ENCODE data around the gene EXOC3L1.
A peak's percentile ranks its signal among the peaks of the same experiment; 100 is the strongest.

Gene EXOC3L1

DNA sequence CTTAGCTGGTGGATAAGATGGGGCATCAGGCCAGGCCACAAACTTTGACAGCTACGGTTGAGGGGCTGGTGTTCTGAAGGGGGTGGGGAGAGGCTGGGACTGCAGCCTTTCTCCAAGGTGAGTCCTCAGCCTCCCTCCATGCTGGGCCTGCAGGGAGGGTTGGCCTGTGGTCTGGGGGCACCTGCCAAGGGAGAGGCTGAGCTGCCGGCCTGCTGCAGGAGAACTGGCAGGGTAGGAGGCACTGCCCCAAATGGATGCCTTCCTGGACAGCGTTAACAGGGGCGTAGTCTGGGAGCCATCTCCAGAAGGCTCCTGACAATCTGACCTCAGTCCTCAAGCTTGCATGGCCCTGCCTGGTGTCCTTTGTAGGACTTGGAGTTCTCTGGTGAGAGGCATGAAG, 14.1 kb upstream of the EXOC3L1 start:
- H3K4me3 ChIP-seq (ENCODE audit: low read depth in 1 of 2, low read length in 2 of 2): no peak overlapping the region
- H3K9me3 ChIP-seq (ENCODE audit: control insufficient read depth in 1 of 2, low read length in 2 of 2): no peaks in the 10 kb centered on the region
- H3K36me3 ChIP-seq (ENCODE audit: control insufficient read depth in 1 of 2, insufficient read depth in 2 of 2, low read length in 2 of 2): peaks cover 11 to 43% of the 10 kb centered on the region in 2 donors
- H3K27me3 ChIP-seq (ENCODE audit: control insufficient read depth in 1 of 2, insufficient read depth in 2 of 2, low read length in 2 of 2): no peaks in the 10 kb centered on the region
- H3K27ac ChIP-seq (ENCODE audit: low read depth, low read length): no peak overlapping the region
- H3K9ac ChIP-seq (ENCODE audit: low read depth in 1 of 2, low read length in 2 of 2): no peak overlapping the region
- H3K4me1 ChIP-seq (ENCODE audit: control insufficient read depth in 1 of 2, insufficient read depth in 2 of 2, low read length in 2 of 2): peaks cover 0 to 6% of the 10 kb centered on the region in 2 donors

- Histone ChIP-seq H3K9ac (ENCODE audit: low read depth in 1 of 2, low read length in 2 of 2) (no peak overlapping the region), H3K27me3 (ENCODE audit: control insufficient read depth in 1 of 2, insufficient read depth in 2 of 2, low read length in 2 of 2) (no peaks in the 10 kb centered on the region), H3K4me1 (ENCODE audit: control insufficient read depth in 1 of 2, insufficient read depth in 2 of 2, low read length in 2 of 2) (peaks cover 7 to 13% of the 10 kb centered on the region in 2 donors), H3K27ac (ENCODE audit: low read depth, low read length) (no peak overlapping the region), H3K9me3 (ENCODE audit: control insufficient read depth in 1 of 2, low read length in 2 of 2) (no peaks in the 10 kb centered on the region), H3K4me3 (ENCODE audit: low read depth in 1 of 2, low read length in 2 of 2) (no peak overlapping the region), H3K36me3 (ENCODE audit: control insufficient read depth in 1 of 2, insufficient read depth in 2 of 2, low read length in 2 of 2) (peaks cover 11 to 47% of the 10 kb centered on the region in 2 donors)
Observed at GRCh38 chr16:67202956-67203493, 13.1 kb upstream of the EXOC3L1 start.

GRCh38 chr16:67202426-67202825, 12.5 kb upstream of the EXOC3L1 start:
- no peak overlapping the region for H3K4me3 ChIP-seq (ENCODE audit: low read depth in 1 of 2, low read length in 2 of 2)
- H3K36me3 ChIP-seq (ENCODE audit: control insufficient read depth in 1 of 2, insufficient read depth in 2 of 2, low read length in 2 of 2): peaks cover 14 to 53% of the 10 kb centered on the region in 2 donors
- no peak overlapping the region for H3K9ac ChIP-seq (ENCODE audit: low read depth in 1 of 2, low read length in 2 of 2)
- no peaks in the 10 kb centered on the region for H3K27me3 ChIP-seq (ENCODE audit: control insufficient read depth in 1 of 2, insufficient read depth in 2 of 2, low read length in 2 of 2)
- no peaks in the 10 kb centered on the region for H3K9me3 ChIP-seq (ENCODE audit: control insufficient read depth in 1 of 2, low read length in 2 of 2)
- H3K27ac ChIP-seq (ENCODE audit: low read depth, low read length): no peak overlapping the region
- peaks cover 13 to 18% of the 10 kb centered on the region in 2 donors for H3K4me1 ChIP-seq (ENCODE audit: control insufficient read depth in 1 of 2, insufficient read depth in 2 of 2, low read length in 2 of 2)

GRCh38 chr16:67201411-67202345, 11.7 kb upstream of the EXOC3L1 start:
- Histone ChIP-seq H3K36me3 (ENCODE audit: control insufficient read depth in 1 of 2, insufficient read depth in 2 of 2, low read length in 2 of 2) (peaks cover 21 to 61% of the 10 kb centered on the region in 2 donors), H3K27ac (ENCODE audit: low read depth, low read length) (no peak overlapping the region), H3K4me3 (ENCODE audit: low read depth in 1 of 2, low read length in 2 of 2) (no peak overlapping the region), H3K9ac (ENCODE audit: low read depth in 1 of 2, low read length in 2 of 2) (no peak overlapping the region), H3K27me3 (ENCODE audit: control insufficient read depth in 1 of 2, insufficient read depth in 2 of 2, low read length in 2 of 2) (no peaks in the 10 kb centered on the region), H3K9me3 (ENCODE audit: control insufficient read depth in 1 of 2, low read length in 2 of 2) (no peaks in the 10 kb centered on the region), H3K4me1 (ENCODE audit: control insufficient read depth in 1 of 2, insufficient read depth in 2 of 2, low read length in 2 of 2) (peaks cover 14 to 18% of the 10 kb centered on the region in 2 donors)

GRCh38 chr16:67200491-67200890, 10.6 kb upstream of the EXOC3L1 start:
- H3K36me3 ChIP-seq (ENCODE audit: control insufficient read depth in 1 of 2, insufficient read depth in 2 of 2, low read length in 2 of 2): peaks cover 33 to 73% of the 10 kb centered on the region in 2 donors
- H3K27me3 ChIP-seq (ENCODE audit: control insufficient read depth in 1 of 2, insufficient read depth in 2 of 2, low read length in 2 of 2): no peaks in the 10 kb centered on the region
- peaks cover 14 to 22% of the 10 kb centered on the region in 2 donors for H3K4me1 ChIP-seq (ENCODE audit: control insufficient read depth in 1 of 2, insufficient read depth in 2 of 2, low read length in 2 of 2)
- peak overlapping the region in 1 of 2 donors; percentile 30 for H3K9ac ChIP-seq (ENCODE audit: low read depth in 1 of 2, low read length in 2 of 2)
- peak overlapping the region in 1 of 2 donors; percentile 53 for H3K4me3 ChIP-seq (ENCODE audit: low read depth in 1 of 2, low read length in 2 of 2)
- no peak overlapping the region for H3K27ac ChIP-seq (ENCODE audit: low read depth, low read length)
- H3K9me3 ChIP-seq (ENCODE audit: control insufficient read depth in 1 of 2, low read length in 2 of 2): no peaks in the 10 kb centered on the region

DNA sequence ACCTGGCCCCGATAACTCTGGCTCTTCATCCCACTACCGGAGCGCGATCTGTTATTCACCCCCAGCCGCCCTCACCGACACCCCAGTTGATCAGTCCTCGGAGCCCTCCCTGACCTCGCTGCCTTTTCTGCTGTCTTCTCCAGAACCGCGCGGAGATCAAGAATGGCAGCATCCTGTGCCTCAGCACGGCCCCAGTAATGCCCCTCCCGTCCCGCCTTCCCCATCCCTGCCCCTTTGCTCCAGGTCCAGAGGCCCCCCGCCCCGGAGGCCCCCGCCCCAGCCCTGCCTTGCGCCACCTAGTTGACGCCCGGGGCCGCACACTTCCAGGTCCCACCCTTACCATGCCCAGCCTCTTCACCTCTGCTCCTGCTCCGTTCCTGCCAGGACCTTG, 9.9 kb upstream of the EXOC3L1 start:
- no peak overlapping the region for H3K27ac ChIP-seq (ENCODE audit: low read depth, low read length)
- H3K27me3 ChIP-seq (ENCODE audit: control insufficient read depth in 1 of 2, insufficient read depth in 2 of 2, low read length in 2 of 2): no peaks in the 10 kb centered on the region
- H3K9ac ChIP-seq (ENCODE audit: low read depth in 1 of 2, low read length in 2 of 2): peak overlapping the region; percentile 50 to 54
- H3K9me3 ChIP-seq (ENCODE audit: control insufficient read depth in 1 of 2, low read length in 2 of 2): no peaks in the 10 kb centered on the region
- peaks cover 39 to 79% of the 10 kb centered on the region in 2 donors for H3K36me3 ChIP-seq (ENCODE audit: control insufficient read depth in 1 of 2, insufficient read depth in 2 of 2, low read length in 2 of 2)
- peaks cover 14 to 22% of the 10 kb centered on the region in 2 donors for H3K4me1 ChIP-seq (ENCODE audit: control insufficient read depth in 1 of 2, insufficient read depth in 2 of 2, low read length in 2 of 2)
- H3K4me3 ChIP-seq (ENCODE audit: low read depth in 1 of 2, low read length in 2 of 2): peak overlapping the region; percentile 53 to 73

GRCh38 chr16:67199011-67199807, 9.3 kb upstream of the EXOC3L1 start, which contains the start of gene ELMO3:
Gene ELMO3 (plus strand): TSS chr16:67199131. CDS start chr16:67199327, 196 bp downstream.
- H3K9me3 ChIP-seq (ENCODE audit: control insufficient read depth in 1 of 2, low read length in 2 of 2): no peaks in the 10 kb centered on the region
- peaks cover 45 to 82% of the 10 kb centered on the region in 2 donors for H3K36me3 ChIP-seq (ENCODE audit: control insufficient read depth in 1 of 2, insufficient read depth in 2 of 2, low read length in 2 of 2)
- peaks cover 14 to 26% of the 10 kb centered on the region in 2 donors for H3K4me1 ChIP-seq (ENCODE audit: control insufficient read depth in 1 of 2, insufficient read depth in 2 of 2, low read length in 2 of 2)
- H3K9ac ChIP-seq (ENCODE audit: low read depth in 1 of 2, low read length in 2 of 2): peak within 1 kb of the TSS; percentile 50 to 82
- peak within 1 kb of the TSS; percentile 53 to 73 for H3K4me3 ChIP-seq (ENCODE audit: low read depth in 1 of 2, low read length in 2 of 2)
- peak within 1 kb of the TSS; percentile 85 for H3K27ac ChIP-seq (ENCODE audit: low read depth, low read length)
- no peaks in the 10 kb centered on the region for H3K27me3 ChIP-seq (ENCODE audit: control insufficient read depth in 1 of 2, insufficient read depth in 2 of 2, low read length in 2 of 2)

GRCh38 chr16:67198238-67198734, 8.3 kb upstream of the EXOC3L1 start:
- H3K9me3 ChIP-seq (ENCODE audit: control insufficient read depth in 1 of 2, low read length in 2 of 2): no peaks in the 10 kb centered on the region
- no peaks in the 10 kb centered on the region for H3K27me3 ChIP-seq (ENCODE audit: control insufficient read depth in 1 of 2, insufficient read depth in 2 of 2, low read length in 2 of 2)
- peak overlapping the region; percentile 39 to 48 for H3K9ac ChIP-seq (ENCODE audit: low read depth in 1 of 2, low read length in 2 of 2)
- no peak overlapping the region for H3K4me3 ChIP-seq (ENCODE audit: low read depth in 1 of 2, low read length in 2 of 2)
- peaks cover 52 to 82% of the 10 kb centered on the region in 2 donors for H3K36me3 ChIP-seq (ENCODE audit: control insufficient read depth in 1 of 2, insufficient read depth in 2 of 2, low read length in 2 of 2)
- peak overlapping the region; percentile 79 for H3K27ac ChIP-seq (ENCODE audit: low read depth, low read length)
- peaks cover 22 to 35% of the 10 kb centered on the region in 2 donors for H3K4me1 ChIP-seq (ENCODE audit: control insufficient read depth in 1 of 2, insufficient read depth in 2 of 2, low read length in 2 of 2)

DNA sequence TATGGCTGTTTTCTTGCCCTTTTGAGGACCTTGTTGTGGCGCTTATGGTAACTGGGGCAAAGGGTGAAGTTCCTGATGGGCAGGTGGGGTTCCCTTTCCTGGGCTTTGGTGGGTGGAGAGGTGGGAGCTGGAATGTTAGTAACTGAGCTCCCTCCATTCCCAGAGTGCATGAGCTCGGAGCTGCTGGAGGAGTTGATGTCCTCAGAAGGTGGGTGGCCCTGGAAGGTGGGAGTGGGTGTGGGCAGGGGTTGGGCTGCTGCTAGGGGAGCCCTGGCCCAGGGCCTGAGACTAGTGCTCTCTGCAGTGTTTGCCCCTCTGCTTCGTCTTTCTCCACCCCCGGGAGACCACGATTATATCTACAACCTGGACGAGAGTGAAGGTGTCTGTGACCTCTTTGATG, 7.8 kb upstream of the EXOC3L1 start:
- H3K4me1 ChIP-seq (ENCODE audit: control insufficient read depth in 1 of 2, insufficient read depth in 2 of 2, low read length in 2 of 2): peaks cover 28 to 41% of the 10 kb centered on the region in 2 donors
- H3K4me3 ChIP-seq (ENCODE audit: low read depth in 1 of 2, low read length in 2 of 2): no peak overlapping the region
- H3K9me3 ChIP-seq (ENCODE audit: control insufficient read depth in 1 of 2, low read length in 2 of 2): no peaks in the 10 kb centered on the region
- H3K27me3 ChIP-seq (ENCODE audit: control insufficient read depth in 1 of 2, insufficient read depth in 2 of 2, low read length in 2 of 2): no peaks in the 10 kb centered on the region
- H3K27ac ChIP-seq (ENCODE audit: low read depth, low read length): no peak overlapping the region
- H3K9ac ChIP-seq (ENCODE audit: low read depth in 1 of 2, low read length in 2 of 2): peak overlapping the region; percentile 39 to 48
- peaks cover 52 to 78% of the 10 kb centered on the region in 2 donors for H3K36me3 ChIP-seq (ENCODE audit: control insufficient read depth in 1 of 2, insufficient read depth in 2 of 2, low read length in 2 of 2)
